AG10803 (cell line): ENCODE results near the gene MARK3.
"Not testable (repeated sequence)": the region's sequence is repeated elsewhere in the genome, so short reads cannot be mapped to it uniquely, and the experiment has no call there.

Source experiments
- DNase-seq: peaks from one replicate; pipeline ENCODE4 v3.0.0; 2010; ENCODE audit warnings: low read depth
- H3K4me3 ChIP-seq: 2 replicates; pipeline ENCODE4 v1.5.1; 2011; ENCODE audit warnings: mild to moderate bottlenecking, low read length, control low read depth
- CTCF ChIP-seq: conservative IDR thresholded peaks from 2 replicates; pipeline ENCODE4 v1.5.1; 2011; ENCODE audit warnings: mild to moderate bottlenecking, low read length, control low read depth, inconsistent platforms

MARK3 gene

GRCh38 chr14:103522649-103523574 lies 137.7 kb downstream of the MARK3 start, which contains the start of gene CKB:
TSS of gene CKB (minus strand) at chr14:103522830. CDS start at chr14:103522493, 337 bp downstream.
- TF ChIP-seq CTCF: no peak
- peak within 1 kb of the TSS; percentile 64 for H3K4me3 ChIP-seq
- peak; percentile 54 for DNase-seq

GRCh38 chr14:103523575-103523954 lies 138.3 kb downstream of the MARK3 start:
- TF ChIP-seq CTCF: no peak
- no peak overlapping the region for H3K4me3 ChIP-seq
- DNase-seq: no peak

GRCh38 chr14:103524002-103524935 lies 139.1 kb downstream of the MARK3 start:
- TF ChIP-seq CTCF: no peak
- no peak for DNase-seq
- H3K4me3 ChIP-seq: no peak overlapping the region

- not testable (repeated sequence) for DNase-seq, H3K4me3 ChIP-seq
These were observed 140.4 kb downstream of the MARK3 start for GRCh38 chr14:103525430-103526246.

GRCh38 chr14:103526247-103526913 lies 141.2 kb downstream of the MARK3 start:
- TF ChIP-seq CTCF: no peak
- no peak for DNase-seq
- H3K4me3 ChIP-seq: no peak overlapping the region

GRCh38 chr14:103526914-103527248 lies 141.7 kb downstream of the MARK3 start:
- no peak overlapping the region for H3K4me3 ChIP-seq
- no peak for DNase-seq
- no peak for TF ChIP-seq CTCF
